Measurements from ENCODE around the gene CCL27.

The CCL27 gene

DNA sequence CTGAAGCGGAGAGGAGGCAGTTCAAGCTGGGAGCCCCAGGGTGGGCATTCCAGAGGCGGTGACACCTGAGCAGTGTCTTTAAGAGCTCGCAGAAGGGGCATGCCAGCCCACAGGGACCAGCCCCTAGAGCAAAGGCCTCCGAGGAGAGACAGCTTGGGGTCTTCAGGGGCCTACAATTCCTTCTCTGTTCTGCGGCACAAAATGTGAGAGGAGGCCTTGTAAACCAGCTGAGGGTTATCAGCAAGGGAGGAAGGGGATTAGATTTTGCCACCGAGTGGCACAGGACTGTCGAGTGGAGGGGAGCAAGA lies 24.4 kb downstream of the CCL27 start:
- peak overlapping the region; percentile 95 for H3K4me2 ChIP-seq (ENCODE audit: low read length)
- H3F3A ChIP-seq (ENCODE audit: control insufficient read depth, insufficient read depth) = peaks cover 3% of the 10 kb centered on the region; the same call in 1 of the 2 replicates
- no peaks in the 10 kb centered on the region for H3K9me3 ChIP-seq (ENCODE audit: control insufficient read depth, insufficient read depth, low read length)
- H3K4me1 ChIP-seq (ENCODE audit: control insufficient read depth, low read length) = peaks cover 23% of the 10 kb centered on the region
- no peaks in the 10 kb centered on the region for H3K9me2 ChIP-seq (replicated peaks; ENCODE audit: control insufficient read depth, low read length)
- H3K27ac ChIP-seq (ENCODE audit: low read depth, low read length) = no peak overlapping the region
- peaks cover 22% of the 10 kb centered on the region for H3K79me2 ChIP-seq (ENCODE audit: control insufficient read depth, low read length)
- no peaks in the 10 kb centered on the region for H3K27me3 ChIP-seq (ENCODE audit: control insufficient read depth, low read length)
- peak overlapping the region; percentile 95 for H3K4me3 ChIP-seq (ENCODE audit: low read length)
- no peaks in the 10 kb centered on the region for H4K20me1 ChIP-seq (ENCODE audit: control insufficient read depth, insufficient read depth, low read depth, low read length)
- peaks cover 15% of the 10 kb centered on the region; the same call in 1 of the 2 replicates for H3K36me3 ChIP-seq (ENCODE audit: control insufficient read depth, low read length)
- TF ChIP-seq, protein P1, sequence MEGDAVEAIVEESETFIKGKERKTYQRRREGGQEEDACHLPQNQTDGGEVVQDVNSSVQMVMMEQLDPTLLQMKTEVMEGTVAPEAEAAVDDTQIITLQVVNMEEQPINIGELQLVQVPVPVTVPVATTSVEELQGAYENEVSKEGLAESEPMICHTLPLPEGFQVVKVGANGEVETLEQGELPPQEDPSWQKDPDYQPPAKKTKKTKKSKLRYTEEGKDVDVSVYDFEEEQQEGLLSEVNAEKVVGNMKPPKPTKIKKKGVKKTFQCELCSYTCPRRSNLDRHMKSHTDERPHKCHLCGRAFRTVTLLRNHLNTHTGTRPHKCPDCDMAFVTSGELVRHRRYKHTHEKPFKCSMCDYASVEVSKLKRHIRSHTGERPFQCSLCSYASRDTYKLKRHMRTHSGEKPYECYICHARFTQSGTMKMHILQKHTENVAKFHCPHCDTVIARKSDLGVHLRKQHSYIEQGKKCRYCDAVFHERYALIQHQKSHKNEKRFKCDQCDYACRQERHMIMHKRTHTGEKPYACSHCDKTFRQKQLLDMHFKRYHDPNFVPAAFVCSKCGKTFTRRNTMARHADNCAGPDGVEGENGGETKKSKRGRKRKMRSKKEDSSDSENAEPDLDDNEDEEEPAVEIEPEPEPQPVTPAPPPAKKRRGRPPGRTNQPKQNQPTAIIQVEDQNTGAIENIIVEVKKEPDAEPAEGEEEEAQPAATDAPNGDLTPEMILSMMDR (IDR thresholded peaks at IDR 0.05; ENCODE audit: low read depth, low read length, poor library complexity, severe bottlenecking) = no peak
- TF ChIP-seq EZH2phosphoT487 (IDR thresholded peaks at IDR 0.05; ENCODE audit: borderline replicate concordance, low read length) = no peak

DNA sequence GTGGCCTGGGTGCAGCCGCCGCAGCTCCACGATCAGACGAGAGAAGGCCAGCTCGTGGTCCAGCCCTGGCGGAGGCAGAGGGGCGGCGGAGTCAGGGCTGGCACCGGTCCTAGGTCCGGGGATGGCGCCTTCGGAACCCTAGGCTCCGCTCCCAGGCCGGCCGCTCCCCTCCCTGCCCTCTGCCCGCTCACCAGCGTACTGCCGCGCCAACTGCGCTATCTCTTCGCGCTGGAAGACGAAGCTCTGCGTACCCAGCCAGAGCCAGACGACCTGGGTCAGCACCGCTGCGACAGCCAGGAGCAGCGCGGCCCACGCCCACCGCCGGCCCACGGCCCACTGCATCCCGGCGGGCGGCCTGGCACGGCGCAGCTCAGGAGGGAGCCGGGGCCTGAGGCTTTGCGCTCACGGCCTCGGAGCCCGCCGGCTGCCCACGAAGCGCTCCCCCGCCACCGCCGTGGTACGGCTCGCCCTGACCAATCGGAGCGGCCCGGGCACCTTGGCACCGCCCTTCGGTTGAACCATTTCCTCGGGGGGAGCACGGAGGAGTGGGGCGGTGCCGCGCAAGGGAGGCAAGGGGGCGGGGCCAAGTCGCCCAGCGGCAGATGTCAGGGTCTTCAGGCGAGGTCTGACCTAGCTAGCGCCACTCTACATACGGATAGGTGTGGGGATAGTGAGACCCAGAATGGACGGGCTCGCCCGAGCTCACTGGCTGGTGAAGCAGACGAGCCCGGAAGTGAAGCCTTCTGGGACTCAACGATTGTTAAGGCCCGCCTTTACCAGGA lies 24.9 kb downstream of the CCL27 start, which contains the start of gene SIGMAR1:
Gene SIGMAR1, minus strand, starts transcription at position 432 of the 782 bp plus-strand sequence. Its CDS starts 90 bp downstream, at position 342.
- Histone ChIP-seq H3K9me2 (replicated peaks; ENCODE audit: control insufficient read depth, low read length) (no peaks in the 10 kb centered on the region), H3F3A (ENCODE audit: control insufficient read depth, insufficient read depth) (peaks cover 3% of the 10 kb centered on the region; the same call in 1 of the 2 replicates), H3K27ac (ENCODE audit: low read depth, low read length) (peak within 1 kb of the TSS; percentile 12; the same call in 1 of the 2 replicates), H3K4me1 (ENCODE audit: control insufficient read depth, low read length) (peaks cover 23% of the 10 kb centered on the region), H4K20me1 (ENCODE audit: control insufficient read depth, insufficient read depth, low read depth, low read length) (no peaks in the 10 kb centered on the region), H3K36me3 (ENCODE audit: control insufficient read depth, low read length) (peaks cover 15% of the 10 kb centered on the region; the same call in 1 of the 2 replicates), H3K9me3 (ENCODE audit: control insufficient read depth, insufficient read depth, low read length) (no peaks in the 10 kb centered on the region), H3K27me3 (ENCODE audit: control insufficient read depth, low read length) (no peaks in the 10 kb centered on the region), H3K4me2 (ENCODE audit: low read length) (peak within 1 kb of the TSS; percentile 95), H3K4me3 (ENCODE audit: low read length) (peak within 1 kb of the TSS; percentile 95), H3K79me2 (ENCODE audit: control insufficient read depth, low read length) (peaks cover 22% of the 10 kb centered on the region)
- TF ChIP-seq, protein P1 (IDR thresholded peaks at IDR 0.05; ENCODE audit: low read depth, low read length, poor library complexity, severe bottlenecking) = no peak
- TF ChIP-seq EZH2phosphoT487 (IDR thresholded peaks at IDR 0.05; ENCODE audit: borderline replicate concordance, low read length) = no peak

DNA sequence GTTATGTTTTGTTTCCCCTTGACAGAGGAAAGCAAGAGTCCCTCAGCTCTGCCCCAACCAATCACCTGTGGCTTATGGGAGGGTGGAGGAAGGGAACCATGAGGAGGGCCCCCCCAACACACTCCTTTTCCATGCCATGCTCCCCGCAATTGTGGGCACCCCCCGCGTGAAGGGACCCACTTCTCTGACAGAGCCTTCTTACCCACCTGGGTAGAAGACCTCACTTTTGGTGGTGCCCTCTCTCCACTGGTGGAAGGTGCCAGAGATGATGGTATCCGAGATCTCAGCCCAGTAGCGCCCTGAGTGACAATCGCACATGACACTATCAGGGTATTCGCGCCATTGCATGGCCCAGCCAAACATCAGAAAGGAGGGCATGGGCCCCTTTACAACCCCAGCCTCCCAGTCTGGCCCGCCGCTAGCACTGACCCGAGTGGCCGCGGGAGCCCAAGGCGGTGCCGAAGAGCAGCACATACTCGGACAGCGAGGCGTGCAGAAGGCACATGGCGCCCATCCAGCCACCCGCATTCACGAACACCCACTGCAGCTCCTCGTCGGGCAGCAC lies 25.6 kb downstream of the CCL27 start:
- TF ChIP-seq EZH2phosphoT487 (IDR thresholded peaks at IDR 0.05; ENCODE audit: borderline replicate concordance, low read length) = no peak
- TF ChIP-seq, protein P1 (IDR thresholded peaks at IDR 0.05; ENCODE audit: low read depth, low read length, poor library complexity, severe bottlenecking) = no peak
- H3K4me3 ChIP-seq (ENCODE audit: low read length) = peak overlapping the region; percentile 95
- H3F3A ChIP-seq (ENCODE audit: control insufficient read depth, insufficient read depth) = peaks cover 3% of the 10 kb centered on the region; the same call in 1 of the 2 replicates
- peaks cover 15% of the 10 kb centered on the region; the same call in 1 of the 2 replicates for H3K36me3 ChIP-seq (ENCODE audit: control insufficient read depth, low read length)
- H3K9me3 ChIP-seq (ENCODE audit: control insufficient read depth, insufficient read depth, low read length) = no peaks in the 10 kb centered on the region
- H3K9me2 ChIP-seq (replicated peaks; ENCODE audit: control insufficient read depth, low read length) = no peaks in the 10 kb centered on the region
- no peaks in the 10 kb centered on the region for H4K20me1 ChIP-seq (ENCODE audit: control insufficient read depth, insufficient read depth, low read depth, low read length)
- H3K4me2 ChIP-seq (ENCODE audit: low read length) = peak overlapping the region; percentile 95
- H3K4me1 ChIP-seq (ENCODE audit: control insufficient read depth, low read length) = peaks cover 23% of the 10 kb centered on the region
- peak overlapping the region; percentile 12; the same call in 1 of the 2 replicates for H3K27ac ChIP-seq (ENCODE audit: low read depth, low read length)
- no peaks in the 10 kb centered on the region for H3K27me3 ChIP-seq (ENCODE audit: control insufficient read depth, low read length)
- peaks cover 22% of the 10 kb centered on the region for H3K79me2 ChIP-seq (ENCODE audit: control insufficient read depth, low read length)
